Astrocyte of the cerebellum (primary cell): Measurements from ENCODE around the gene TULP1.
"Not testable (repeated sequence)": the region's sequence is repeated elsewhere in the genome, so short reads cannot be mapped to it uniquely, and the experiment has no call there.

Source experiments
- DNase-seq: peaks from one replicate; pipeline ENCODE4 v3.0.0-alpha.2; 2011; ENCODE audit warnings: low read depth
- H3K4me3 ChIP-seq: 2 replicates; pipeline ENCODE4 v1.5.1; 2011; ENCODE audit warnings: mild to moderate bottlenecking, low read depth, low read length, moderate library complexity
- CTCF ChIP-seq: IDR thresholded peaks from 2 replicates; pipeline ENCODE4 v1.5.1; 2012; ENCODE audit warnings: low read length, low read depth, moderate library complexity, mild to moderate bottlenecking; ENCODE audit errors: missing control alignments
- in situ Hi-C: cut with HindIII; loops from 2 replicates; pipeline ENCODE4 v1.10.0; 2017; ENCODE audit warnings: low sequenced_read_pairs

Gene TULP1

GRCh38 chr6:35522660-35523658, 10.3 kb upstream of the TULP1 start:
- peak; percentile 88 for TF ChIP-seq CTCF
- in situ Hi-C loops, result no loop called here
- DNase-seq, result peak; percentile 19
- no peak overlapping the region for H3K4me3 ChIP-seq

GRCh38 chr6:35522151-35522550, 9.5 kb upstream of the TULP1 start:
- no peak overlapping the region for H3K4me3 ChIP-seq
- no peak for DNase-seq
- TF ChIP-seq CTCF, result no peak
- in situ Hi-C loops, result no loop called here

- no peak overlapping the region for H3K4me3 ChIP-seq
- no peak for TF ChIP-seq CTCF
- DNase-seq, result no peak
- in situ Hi-C loops, result no loop called here
Measured at GRCh38 chr6:35521235-35521634, 8.5 kb upstream of the TULP1 start.

- DNase-seq, result no peak
- in situ Hi-C loops, result no loop called here
- H3K4me3 ChIP-seq, result no peak overlapping the region
- TF ChIP-seq CTCF, result no peak
Measured at GRCh38 chr6:35519313-35520015, 6.8 kb upstream of the TULP1 start.

- DNase-seq, result no peak
- in situ Hi-C loops, result no loop called here
- H3K4me3 ChIP-seq, result no peak overlapping the region
- TF ChIP-seq CTCF, result no peak
Measured at GRCh38 chr6:35518566-35519312, 6.0 kb upstream of the TULP1 start.

- H3K4me3 ChIP-seq, in situ Hi-C loops, DNase-seq: not testable (repeated sequence)
Measured at GRCh38 chr6:35517978-35518377, 5.3 kb upstream of the TULP1 start.
